EL (cell line): ENCODE data around the gene RAB11FIP3.
"Not testable (repeated sequence)": the region's sequence is repeated elsewhere in the genome, so short reads cannot be mapped to it uniquely, and the experiment has no call there.

Source experiments
- DNase-seq: peaks from one replicate; pipeline ENCODE4 v3.0.0-alpha.2; 2016

The RAB11FIP3 gene

DNA sequence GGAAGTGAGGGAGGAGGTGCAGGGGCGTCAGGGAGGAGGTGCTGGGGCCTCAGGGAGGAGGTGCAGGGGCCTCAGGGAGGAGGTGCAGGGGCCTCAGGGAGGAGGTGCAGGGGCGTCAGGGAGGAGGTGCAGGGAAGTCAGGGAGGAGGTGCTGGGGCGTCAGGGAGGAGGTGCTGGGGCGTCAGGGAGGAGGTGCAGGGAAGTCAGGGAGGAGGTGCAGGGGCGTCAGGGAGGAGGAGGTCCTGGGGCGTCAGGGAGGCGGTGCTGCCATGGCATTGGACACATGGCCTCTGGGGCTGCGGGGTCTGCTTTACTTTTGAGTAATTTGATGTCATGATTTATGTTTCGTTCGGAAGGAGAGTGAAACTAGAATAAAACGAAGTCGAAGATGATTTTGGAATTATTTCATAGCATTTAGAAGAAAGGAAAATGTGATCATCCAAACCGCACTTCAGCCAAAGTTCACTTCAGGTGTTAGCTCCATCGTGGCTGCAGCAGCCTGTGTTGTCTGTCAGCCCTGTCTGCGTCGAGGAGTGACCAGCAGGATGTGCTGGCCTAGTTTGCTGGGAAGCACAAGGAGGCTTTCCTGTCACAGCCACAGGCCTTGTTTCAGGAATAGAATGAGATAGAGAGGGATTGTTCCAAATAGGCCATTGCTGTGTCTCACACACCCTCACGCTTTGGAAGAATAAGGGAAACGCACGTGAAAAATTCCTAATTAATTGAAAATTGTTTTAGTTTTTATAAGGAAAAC lies 42.8 kb downstream of the RAB11FIP3 start:
- no peak for DNase-seq

DNA sequence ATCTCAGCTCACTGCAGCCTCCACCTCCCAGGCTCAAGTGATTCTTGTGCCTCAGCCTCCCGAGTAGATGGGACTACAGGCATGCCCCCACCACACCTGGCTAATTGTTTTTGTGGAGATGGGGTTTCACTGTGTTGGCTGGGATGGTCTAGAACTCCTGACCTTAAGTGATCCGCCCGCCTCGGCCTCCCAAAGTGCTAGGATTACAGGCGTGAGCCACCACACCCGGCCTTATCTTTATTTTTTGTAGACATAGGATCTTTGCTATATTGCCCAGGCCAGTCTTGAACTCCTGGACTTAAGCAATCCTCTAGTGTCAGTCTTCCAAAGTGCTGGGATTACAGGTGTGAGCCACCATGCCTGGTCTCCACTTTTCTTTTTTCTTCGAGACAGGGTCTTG lies 44.0 kb downstream of the RAB11FIP3 start:
- DNase-seq = not testable (repeated sequence)

GRCh38 chr16:470418-470817 lies 45.0 kb downstream of the RAB11FIP3 start:
- DNase-seq = no peak

- peak; percentile 12 for DNase-seq
These were observed 46.1 kb downstream of the RAB11FIP3 start for GRCh38 chr16:471353-472198.

GRCh38 chr16:472199-472504 lies 46.7 kb downstream of the RAB11FIP3 start:
- no peak for DNase-seq

DNA sequence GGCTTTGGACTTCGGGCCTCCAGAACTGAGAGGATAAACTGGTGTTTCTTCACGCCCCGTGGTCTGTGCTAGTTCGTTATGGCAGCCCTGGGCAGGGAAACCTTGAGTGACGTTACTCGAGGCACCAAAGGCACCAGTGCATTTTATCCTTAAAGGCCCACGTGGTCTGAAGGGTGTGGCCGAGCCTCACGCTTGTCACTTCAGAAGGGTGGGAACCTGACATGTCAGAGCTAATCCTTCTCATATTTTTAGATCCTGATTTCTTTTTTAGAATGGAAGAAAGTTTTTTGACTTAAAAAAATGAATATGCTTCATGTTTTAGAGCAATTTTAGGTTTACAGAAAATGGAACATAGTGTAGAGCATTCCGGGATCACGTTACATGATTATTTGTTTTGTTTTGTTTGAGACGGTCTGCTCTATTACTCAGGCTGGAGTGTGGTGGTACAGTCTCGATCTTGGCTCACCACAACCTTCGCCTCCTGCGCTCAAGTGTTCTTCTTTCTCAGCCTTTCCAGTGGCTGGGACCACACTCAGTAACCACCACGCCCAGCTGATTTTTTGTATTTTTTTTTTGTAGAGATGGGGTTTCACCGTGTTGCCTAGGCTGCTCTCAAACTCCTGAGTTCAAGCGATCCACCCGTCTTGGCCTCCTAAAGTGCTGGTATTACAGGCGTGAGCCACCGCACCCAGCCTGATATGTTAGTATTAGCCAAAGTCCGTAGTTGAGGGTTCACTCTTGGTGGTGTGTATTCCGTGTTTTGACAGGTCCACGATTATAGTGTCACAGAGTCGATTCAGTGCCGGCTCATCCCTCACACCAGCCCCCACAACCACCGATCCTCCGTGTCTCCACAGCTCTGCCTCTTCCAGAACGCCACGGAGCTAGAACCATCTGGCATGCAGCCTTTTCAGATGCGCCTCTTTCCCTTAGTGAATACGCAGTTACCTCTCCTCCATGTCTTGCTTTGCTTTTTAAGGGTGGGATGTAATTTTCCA lies 47.9 kb downstream of the RAB11FIP3 start:
- DNase-seq = no peak

DNA sequence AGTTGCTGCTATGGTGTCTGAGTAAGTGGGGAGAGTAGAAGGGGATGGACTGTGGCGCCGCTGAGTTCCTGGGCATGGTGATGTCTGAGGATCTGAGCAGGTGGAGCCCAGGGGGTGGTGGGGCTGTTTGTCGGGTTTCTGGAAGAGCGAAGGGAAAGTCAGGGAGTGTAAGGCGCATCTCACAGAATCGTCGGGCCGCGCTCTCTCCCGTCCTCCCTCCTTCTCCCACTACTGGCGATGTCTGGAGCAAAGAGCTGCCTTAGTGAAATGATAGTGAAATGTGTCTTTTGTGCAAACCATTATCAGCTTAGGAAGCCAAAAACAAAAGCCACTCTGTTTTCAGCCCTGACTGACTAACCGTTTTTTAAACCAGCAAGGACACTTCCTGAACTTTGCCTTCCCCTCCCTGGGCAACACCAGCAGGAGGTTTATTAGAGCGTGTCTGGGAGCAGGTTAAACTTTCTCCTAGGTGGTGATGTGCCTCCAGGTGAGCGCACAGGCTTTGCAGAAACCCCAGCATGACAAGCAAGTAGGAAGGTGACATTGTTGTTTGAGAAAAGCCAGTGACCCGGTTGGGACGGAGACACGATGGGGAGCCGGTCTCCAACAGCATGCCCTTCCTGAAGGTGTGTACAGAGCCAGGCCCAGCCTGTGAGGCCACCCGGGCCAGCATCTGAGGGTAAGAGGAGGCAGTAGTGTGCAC lies 49.1 kb downstream of the RAB11FIP3 start:
- no peak for DNase-seq

DNA sequence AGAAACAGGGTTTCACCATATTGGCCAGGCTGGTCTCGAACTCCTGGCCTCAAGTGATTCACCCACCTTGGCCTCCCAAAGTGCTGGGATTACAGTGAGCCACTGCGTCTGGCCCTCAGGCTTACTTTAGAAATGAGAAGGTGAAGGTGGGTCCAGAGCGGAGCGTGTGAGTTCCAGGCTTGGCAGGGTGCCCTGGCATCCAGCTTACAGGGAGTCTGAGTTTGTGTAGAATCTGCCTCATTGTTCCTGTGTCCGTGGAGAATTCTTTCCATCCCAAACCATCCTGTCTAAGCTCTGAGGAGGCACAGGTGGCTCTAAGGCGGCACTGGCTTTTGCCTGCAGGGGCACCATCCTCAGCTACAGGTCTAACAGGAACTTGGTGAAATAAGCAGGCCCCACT lies 50.6 kb downstream of the RAB11FIP3 start:
- DNase-seq = no peak

DNA sequence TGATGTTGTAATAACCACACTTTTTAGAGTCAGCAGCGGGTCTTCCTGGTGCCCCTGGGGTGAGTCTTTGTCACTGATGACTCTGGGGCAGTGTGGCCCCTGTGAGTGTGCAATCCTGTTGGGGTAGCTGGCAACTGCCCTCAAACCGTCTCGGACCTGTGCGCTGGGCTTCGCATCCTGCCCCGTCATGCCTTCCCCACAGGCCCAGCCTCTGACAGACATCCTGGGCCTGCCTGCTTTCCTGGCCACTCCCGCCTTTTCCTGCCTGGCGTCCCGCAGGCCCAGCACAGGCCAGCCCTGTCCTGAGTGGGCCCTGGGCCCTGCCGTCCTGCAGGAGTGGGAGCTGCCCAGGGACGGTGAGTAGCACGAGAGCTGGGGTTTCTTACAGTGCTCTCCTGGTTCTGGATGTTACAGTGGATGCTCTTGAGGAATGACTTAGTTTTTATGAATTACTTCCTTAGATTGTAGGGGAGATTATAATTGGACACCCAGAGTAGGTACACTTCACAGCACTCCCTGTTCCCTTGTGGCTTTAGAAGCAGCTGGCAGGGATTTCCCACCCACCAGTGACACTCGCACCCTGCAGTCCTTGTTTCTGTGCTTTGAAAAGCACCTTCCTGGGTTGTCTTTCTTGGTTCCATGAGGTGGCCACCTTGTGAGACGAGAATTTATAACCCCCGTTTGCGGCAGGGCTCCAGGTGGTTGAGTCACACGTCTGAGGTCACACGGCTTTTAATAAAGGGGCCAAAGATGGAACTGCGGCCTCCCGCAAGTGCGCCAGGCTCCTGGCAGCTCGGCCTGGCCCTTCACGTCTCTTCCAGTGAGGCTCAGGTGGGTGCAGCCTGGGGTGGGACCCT lies 52.1 kb downstream of the RAB11FIP3 start:
- DNase-seq = no peak

GRCh38 chr16:478287-478686 lies 52.8 kb downstream of the RAB11FIP3 start:
- DNase-seq = not testable (repeated sequence)

DNA sequence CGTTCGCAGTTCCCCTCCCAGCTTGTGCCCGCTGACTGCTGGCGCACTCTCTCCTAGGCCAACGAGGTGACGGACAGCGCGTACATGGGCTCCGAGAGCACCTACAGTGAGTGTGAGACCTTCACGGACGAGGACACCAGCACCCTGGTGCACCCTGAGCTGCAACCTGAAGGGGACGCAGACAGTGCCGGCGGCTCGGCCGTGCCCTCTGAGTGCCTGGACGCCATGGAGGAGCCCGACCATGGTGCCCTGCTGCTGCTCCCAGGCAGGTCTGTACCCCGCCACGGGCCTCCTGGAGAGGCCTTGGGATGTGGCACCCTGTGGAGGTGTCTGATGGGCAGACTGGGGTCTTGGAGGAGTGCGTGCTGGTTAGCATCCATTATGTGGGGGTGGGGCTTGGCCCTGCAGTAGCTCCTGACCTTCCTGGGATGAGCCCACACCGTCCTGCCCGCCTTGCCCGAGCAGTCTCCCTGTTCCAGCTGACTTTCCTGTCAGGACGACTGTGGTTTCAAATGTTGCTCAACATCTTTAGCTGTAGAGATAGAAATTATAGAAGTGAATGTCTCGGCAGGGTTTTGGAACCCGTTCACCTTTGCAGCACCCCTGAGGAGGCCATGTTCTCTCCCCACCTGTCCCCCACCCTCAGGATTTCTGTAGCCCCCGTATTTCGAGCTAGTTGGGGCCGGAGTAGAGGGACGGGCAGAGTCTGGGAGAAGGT lies 57.2 kb downstream of the RAB11FIP3 start:
- DNase-seq = no peak

- DNase-seq = no peak
These were observed 58.1 kb downstream of the RAB11FIP3 start for GRCh38 chr16:483341-484075.

- DNase-seq = no peak
These were observed 64.2 kb downstream of the RAB11FIP3 start for GRCh38 chr16:489606-490005.

DNA sequence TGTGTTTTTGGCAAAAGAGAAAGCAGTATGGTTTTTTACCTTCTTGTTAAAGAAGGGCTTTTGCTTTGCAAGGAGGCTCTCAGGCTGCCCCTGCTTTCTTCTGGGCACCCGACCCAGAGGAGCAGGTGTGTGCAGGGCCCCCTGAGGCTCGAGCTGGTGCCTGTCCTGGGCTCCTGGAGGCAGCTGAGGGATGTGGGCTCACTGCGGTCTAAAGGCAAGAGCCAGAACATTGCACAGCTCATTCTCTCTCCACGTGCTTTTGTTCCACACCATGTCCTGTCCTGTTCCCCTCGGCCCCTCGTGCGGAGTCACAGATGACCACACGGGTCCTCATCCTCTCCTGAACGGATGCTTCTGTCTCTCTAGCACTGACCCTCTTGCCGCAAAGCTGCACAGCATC lies 65.3 kb downstream of the RAB11FIP3 start:
- DNase-seq = no peak

DNA sequence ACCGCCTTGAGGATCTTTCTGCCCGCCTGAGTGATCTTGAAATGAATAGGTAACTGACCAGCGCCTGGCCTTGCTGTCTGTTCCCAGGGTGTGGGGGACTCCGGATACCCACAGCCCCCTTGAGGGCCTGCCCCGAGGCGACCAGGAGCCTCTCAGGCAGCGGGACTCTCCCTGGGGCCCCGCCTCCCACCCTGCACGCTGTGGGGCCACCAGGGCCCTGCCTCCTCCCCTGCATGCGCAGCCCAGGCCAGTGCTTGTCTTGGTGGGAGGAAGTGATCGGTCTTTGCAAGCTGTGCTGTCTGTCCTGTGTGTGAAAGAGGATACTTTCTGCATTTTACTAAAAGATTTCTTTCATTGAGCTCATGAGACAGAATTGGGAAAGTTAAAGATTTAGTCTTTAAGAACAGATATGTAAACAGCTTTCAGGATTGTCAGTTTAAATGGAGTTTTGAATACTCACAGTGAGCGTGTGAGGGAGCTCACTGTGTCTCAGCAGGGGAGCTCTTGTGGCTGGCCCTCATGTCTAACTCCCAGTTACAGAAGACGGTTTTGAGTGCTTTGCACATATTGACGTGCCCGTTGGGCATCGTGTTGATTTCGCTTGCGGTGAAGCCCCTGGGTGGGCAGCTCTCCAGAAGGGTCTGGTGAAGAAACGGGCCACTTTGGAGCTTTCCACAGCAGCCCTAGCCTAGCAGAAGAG lies 65.9 kb downstream of the RAB11FIP3 start:
- no peak for DNase-seq

GRCh38 chr16:492211-492875 lies 66.9 kb downstream of the RAB11FIP3 start:
- DNase-seq = no peak

GRCh38 chr16:494676-495075 lies 69.2 kb downstream of the RAB11FIP3 start:
- DNase-seq = not testable (repeated sequence)

- peak; percentile 41 for DNase-seq
These were observed 69.8 kb downstream of the RAB11FIP3 start for GRCh38 chr16:495127-495748.
